Skeletal muscle satellite cell (primary cell): ENCODE results near the gene RILPL1.
"Not testable (repeated sequence)": the region's sequence is repeated elsewhere in the genome, so short reads cannot be mapped to it uniquely, and the experiment has no call there.

ENCODE experiments used
- H3K27me3 ChIP-seq: 2 replicates; pipeline ENCODE4 v1.7.0; 2013; ENCODE audit warnings: low read length; ENCODE audit not compliant: control insufficient read depth, insufficient read depth
- H3K36me3 ChIP-seq: 2 replicates; pipeline ENCODE4 v1.7.0; 2013; ENCODE audit warnings: mild to moderate bottlenecking, control low read depth, low read length; ENCODE audit not compliant: insufficient read depth
- H3K4me1 ChIP-seq: 2 replicates; pipeline ENCODE4 v1.7.0; 2013; ENCODE audit warnings: low read length; ENCODE audit not compliant: control insufficient read depth, insufficient read depth
- H3K4me2 ChIP-seq: 2 replicates; pipeline ENCODE4 v1.7.0; 2013; ENCODE audit warnings: mild to moderate bottlenecking, low read length
- H3K4me3 ChIP-seq: 2 replicates; pipeline ENCODE4 v1.7.0; 2013; ENCODE audit warnings: low read length
- H3K9ac ChIP-seq: 2 replicates; pipeline ENCODE4 v1.7.0; 2013; ENCODE audit warnings: mild to moderate bottlenecking, low read depth, low read length, moderate library complexity
- H3K9me3 ChIP-seq: replicated peaks from 2 replicates; pipeline ENCODE4 v1.7.0; 2013; ENCODE audit warnings: mild to moderate bottlenecking, control low read depth, low read length

The RILPL1 gene

GRCh38 chr12:123452276-123452550 is 81.3 kb downstream of the RILPL1 start:
- H3K4me3 ChIP-seq, H3K4me2 ChIP-seq, H3K9me3 ChIP-seq, H3K36me3 ChIP-seq, H3K9ac ChIP-seq, H3K27me3 ChIP-seq, H3K4me1 ChIP-seq: not testable (repeated sequence)

- Histone ChIP-seq H3K4me3 (no peak overlapping the region), H3K27me3 (no peaks in the 10 kb centered on the region), H3K4me1 (peaks cover 12% of the 10 kb centered on the region), H3K4me2 (no peak overlapping the region), H3K36me3 (no peaks in the 10 kb centered on the region), H3K9ac (no peak overlapping the region), H3K9me3 (no peaks in the 10 kb centered on the region)
Measured at GRCh38 chr12:123450636-123451035, 82.9 kb downstream of the RILPL1 start.

- H3K4me1 ChIP-seq, result peaks cover 16% of the 10 kb centered on the region
- no peak overlapping the region for H3K9ac ChIP-seq
- no peaks in the 10 kb centered on the region for H3K9me3 ChIP-seq
- H3K27me3 ChIP-seq, result no peaks in the 10 kb centered on the region
- H3K4me3 ChIP-seq, result no peak overlapping the region
- no peak overlapping the region for H3K4me2 ChIP-seq
- no peaks in the 10 kb centered on the region for H3K36me3 ChIP-seq
Measured at GRCh38 chr12:123449856-123450255, 83.7 kb downstream of the RILPL1 start.

DNA sequence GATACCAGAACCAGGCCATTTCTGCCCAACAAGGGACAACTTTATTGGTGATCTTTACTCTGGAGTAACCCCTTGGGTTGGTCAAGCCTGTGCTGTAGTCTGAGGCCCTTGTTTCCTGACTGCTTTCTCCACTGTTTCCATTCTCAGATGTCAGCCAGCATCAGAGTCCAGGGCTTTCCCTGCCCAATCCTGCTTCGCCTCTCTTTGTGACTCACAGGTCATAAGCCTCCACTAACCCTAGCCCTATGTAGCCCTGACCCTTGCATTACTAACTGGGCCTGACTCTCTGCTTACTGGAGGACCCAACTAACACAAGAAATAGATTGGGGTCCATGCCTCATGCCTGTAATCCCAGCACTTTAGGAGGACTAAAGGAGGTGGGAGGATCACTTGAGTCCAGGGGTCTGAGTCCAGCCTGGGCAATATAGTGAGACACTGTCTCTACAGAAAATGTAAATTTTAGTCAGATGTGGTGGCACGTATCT is 84.2 kb downstream of the RILPL1 start:
- Histone ChIP-seq H3K4me2 (no peak overlapping the region), H3K36me3 (no peaks in the 10 kb centered on the region), H3K4me3 (no peak overlapping the region), H3K9ac (no peak overlapping the region), H3K9me3 (no peaks in the 10 kb centered on the region), H3K27me3 (no peaks in the 10 kb centered on the region), H3K4me1 (peaks cover 16% of the 10 kb centered on the region)

GRCh38 chr12:123446333-123446713 is 87.2 kb downstream of the RILPL1 start:
- Histone ChIP-seq H3K4me3 (no peak overlapping the region), H3K9ac (no peak overlapping the region), H3K36me3 (no peaks in the 10 kb centered on the region), H3K4me1 (peaks cover 16% of the 10 kb centered on the region), H3K9me3 (no peaks in the 10 kb centered on the region), H3K4me2 (peak overlapping the region; percentile 14), H3K27me3 (no peaks in the 10 kb centered on the region)

DNA sequence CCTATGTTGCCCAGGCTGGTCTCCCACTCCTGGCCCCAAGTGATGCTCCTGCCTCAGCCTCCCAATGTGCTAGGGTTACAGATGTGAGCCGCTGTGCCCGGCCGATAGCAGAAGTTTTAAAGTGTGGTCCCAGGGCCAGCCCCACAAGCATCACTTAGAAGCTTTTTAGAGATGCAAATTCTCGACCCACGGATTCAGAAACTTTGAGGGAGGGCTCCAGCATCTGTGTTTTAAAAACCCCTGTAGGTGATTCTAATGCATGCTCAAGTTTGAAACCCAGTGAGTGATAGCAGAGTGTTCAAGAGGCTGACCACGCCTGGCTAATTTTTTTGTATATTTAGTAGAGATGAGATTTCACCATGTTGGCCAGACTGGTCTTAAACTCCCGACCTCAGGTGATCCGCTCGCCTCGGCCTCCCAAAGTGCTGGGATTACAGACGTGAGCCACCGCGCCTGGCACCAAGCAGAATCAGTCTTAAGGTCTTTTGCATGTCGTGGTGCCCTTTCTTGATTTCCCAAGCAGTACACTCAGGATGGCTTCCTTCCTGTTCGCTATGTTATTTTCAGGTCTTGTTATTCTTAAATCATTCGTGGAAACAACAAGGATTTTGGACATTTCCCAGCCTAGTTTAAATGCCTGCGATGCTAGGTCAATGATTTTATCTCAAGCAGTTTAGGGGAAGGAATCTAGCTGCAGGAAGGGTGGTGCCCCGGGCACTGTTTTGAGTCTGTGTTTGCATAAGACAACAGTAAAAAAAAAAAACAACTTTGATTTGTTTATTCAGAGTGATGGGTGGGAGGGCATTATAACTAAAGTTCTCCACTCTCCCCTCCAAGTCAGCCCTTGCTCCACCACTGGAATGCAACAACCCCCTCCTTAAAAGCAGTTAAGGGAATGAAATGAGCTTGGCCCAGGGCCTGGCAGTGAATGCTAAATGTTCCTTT is 87.9 kb downstream of the RILPL1 start:
- Histone ChIP-seq H3K4me3 (no peak overlapping the region), H3K36me3 (no peaks in the 10 kb centered on the region), H3K27me3 (no peaks in the 10 kb centered on the region), H3K4me1 (peaks cover 16% of the 10 kb centered on the region), H3K9me3 (no peaks in the 10 kb centered on the region), H3K9ac (no peak overlapping the region), H3K4me2 (peak overlapping the region; percentile 14)

DNA sequence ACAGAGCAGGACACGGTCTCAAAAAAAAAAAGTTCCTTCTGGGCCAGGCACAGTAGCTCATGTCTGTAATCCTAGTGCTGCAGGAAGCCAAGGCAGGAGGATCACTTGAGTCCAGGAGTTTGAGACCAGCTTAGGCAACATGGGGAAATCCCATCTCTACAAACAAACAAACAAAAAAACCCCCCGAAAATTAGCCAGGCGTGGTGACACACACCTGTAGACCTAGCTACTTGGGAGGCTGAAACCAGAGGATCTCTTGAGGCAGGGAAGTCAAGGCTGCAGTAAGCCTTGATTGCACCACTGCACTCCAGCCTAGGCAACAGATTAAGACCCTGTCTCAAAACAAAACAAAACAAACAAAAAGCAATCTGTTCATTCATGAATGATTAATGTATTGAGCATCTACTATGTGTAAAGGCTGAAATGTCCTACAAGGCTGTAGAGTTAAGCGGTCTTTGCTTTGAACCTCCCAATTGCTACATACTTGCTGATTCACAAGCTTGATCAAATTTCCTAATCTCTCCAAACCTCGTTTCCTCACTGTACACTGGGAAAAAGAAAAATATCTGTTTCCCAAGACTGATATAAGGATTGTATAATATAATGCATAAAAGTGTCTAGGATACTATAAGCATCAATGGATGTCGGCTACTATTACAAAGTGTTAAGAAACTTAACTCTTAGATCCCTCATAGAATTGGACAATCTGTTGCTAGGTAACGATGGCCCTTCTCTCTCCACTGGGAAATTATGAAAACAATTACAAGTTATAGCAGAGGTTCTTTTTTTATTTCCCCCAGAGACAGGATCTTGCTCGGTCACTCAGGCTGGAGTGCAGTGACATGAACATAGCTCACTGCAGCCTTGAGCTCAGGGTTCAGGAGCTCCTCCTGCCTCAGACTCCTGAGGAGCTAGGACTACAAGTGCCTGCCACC is 89.2 kb downstream of the RILPL1 start:
- H3K9ac ChIP-seq, result no peak overlapping the region
- H3K9me3 ChIP-seq, result no peaks in the 10 kb centered on the region
- no peaks in the 10 kb centered on the region for H3K27me3 ChIP-seq
- peaks cover 15% of the 10 kb centered on the region for H3K4me1 ChIP-seq
- H3K4me3 ChIP-seq, result no peak overlapping the region
- no peaks in the 10 kb centered on the region for H3K36me3 ChIP-seq
- H3K4me2 ChIP-seq, result no peak overlapping the region

GRCh38 chr12:123442774-123443173 is 90.7 kb downstream of the RILPL1 start:
- Histone ChIP-seq H3K9me3 (no peaks in the 10 kb centered on the region), H3K9ac (no peak overlapping the region), H3K36me3 (no peaks in the 10 kb centered on the region), H3K4me2 (no peak overlapping the region), H3K4me3 (no peak overlapping the region), H3K4me1 (peaks cover 12% of the 10 kb centered on the region), H3K27me3 (no peaks in the 10 kb centered on the region)

DNA sequence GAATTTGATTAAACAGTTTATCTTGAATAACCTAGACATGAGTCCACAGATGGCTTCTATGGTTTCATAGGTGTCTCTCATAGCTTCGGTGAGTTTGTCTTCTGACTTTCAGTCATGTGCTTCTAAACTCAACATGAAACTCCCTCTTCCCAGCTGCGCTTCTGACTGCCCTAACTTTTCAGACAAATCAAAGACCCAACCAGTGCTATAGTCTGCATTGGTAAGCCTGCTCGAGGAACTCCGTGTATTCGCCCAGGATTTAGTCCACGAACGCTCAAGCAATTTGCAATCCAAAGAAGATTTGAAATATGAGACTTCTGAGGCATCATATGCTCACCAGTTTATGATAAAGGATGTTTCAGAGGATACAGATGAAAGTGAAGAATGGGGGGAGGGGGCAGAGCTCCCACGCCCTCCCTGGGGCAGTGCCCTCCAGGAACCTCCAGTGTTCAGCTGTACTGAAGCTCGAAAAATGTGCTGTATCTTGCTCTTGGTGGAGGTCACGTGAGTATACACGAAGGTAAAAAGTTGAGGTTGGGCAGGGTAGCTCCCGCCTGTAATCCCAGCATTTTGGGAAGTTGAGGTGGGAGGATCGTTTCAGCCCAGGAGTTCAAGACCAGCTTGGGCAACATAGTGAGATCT is 91.9 kb downstream of the RILPL1 start:
- Histone ChIP-seq H3K4me1 (peaks cover 12% of the 10 kb centered on the region), H3K36me3 (no peaks in the 10 kb centered on the region), H3K4me2 (no peak overlapping the region), H3K9me3 (no peaks in the 10 kb centered on the region), H3K4me3 (no peak overlapping the region), H3K27me3 (no peaks in the 10 kb centered on the region), H3K9ac (no peak overlapping the region)

- H3K36me3 ChIP-seq, result no peaks in the 10 kb centered on the region
- peaks cover 5% of the 10 kb centered on the region for H3K4me1 ChIP-seq
- peak within 1 kb of the TSS; percentile 89 for H3K9ac ChIP-seq
- H3K27me3 ChIP-seq, result no peaks in the 10 kb centered on the region
- H3K4me3 ChIP-seq, result peak within 1 kb of the TSS; percentile 99
- peak within 1 kb of the TSS; percentile 98 for H3K4me2 ChIP-seq
- no peaks in the 10 kb centered on the region for H3K9me3 ChIP-seq
Measured at GRCh38 chr12:123436017-123436964, 97.2 kb downstream of the RILPL1 start, which contains the start of gene RILPL2. Gene RILPL2 (minus strand): TSS chr12:123436684. CDS start chr12:123436420, 264 bp downstream.
